A204.1 (cell line): ENCODE measurements around the gene KATNB1.
"Not testable (repeated sequence)": the region's sequence is repeated elsewhere in the genome, so short reads cannot be mapped to it uniquely, and the experiment has no call there.

ENCODE experiments used
- FAIRE-seq: peaks from 2 replicates; lab custom pipeline; 2012; peaks lifted over from hg19 to GRCh38; lab: Jason Lieb, UNC

Gene KATNB1

GRCh38 chr16:57795431-57795878 is 59.9 kb downstream of the KATNB1 start:
- no peak for FAIRE-seq

- not testable (repeated sequence) for FAIRE-seq
These were observed 60.4 kb downstream of the KATNB1 start for GRCh38 chr16:57796014-57796413.

- FAIRE-seq = no peak
These were observed 61.6 kb downstream of the KATNB1 start for GRCh38 chr16:57797216-57797525.

GRCh38 chr16:57797526-57798266 is 62.1 kb downstream of the KATNB1 start:
- FAIRE-seq = no peak

GRCh38 chr16:57798267-57798810 is 62.8 kb downstream of the KATNB1 start:
- no peak for FAIRE-seq

GRCh38 chr16:57798953-57799599 is 63.5 kb downstream of the KATNB1 start:
- FAIRE-seq = no peak

GRCh38 chr16:57799600-57800199 is 64.1 kb downstream of the KATNB1 start:
- no peak for FAIRE-seq

- FAIRE-seq = no peak
These were observed 64.9 kb downstream of the KATNB1 start for GRCh38 chr16:57800200-57801097.

- FAIRE-seq = no peak
These were observed 65.7 kb downstream of the KATNB1 start for GRCh38 chr16:57801098-57801808.

- FAIRE-seq = no peak
These were observed 66.3 kb downstream of the KATNB1 start for GRCh38 chr16:57801809-57802340.

- FAIRE-seq = no peak
These were observed 67.0 kb downstream of the KATNB1 start, which contains the start of gene KIFC3 for GRCh38 chr16:57802341-57803133. Gene KIFC3, minus strand, starts transcription at chr16:57802491. Its CDS starts 4,248 bp downstream, at chr16:57798243.

GRCh38 chr16:57803134-57803990 is 67.8 kb downstream of the KATNB1 start:
- FAIRE-seq = no peak

- FAIRE-seq = no peak
These were observed 68.7 kb downstream of the KATNB1 start for GRCh38 chr16:57804111-57804837.

- FAIRE-seq = no peak
These were observed 69.6 kb downstream of the KATNB1 start for GRCh38 chr16:57805176-57805575.
